SU-DHL-6 (cell line): ENCODE measurements around the gene ZFHX3.

Experiments used
- H2AFZ ChIP-seq: fragments of 200-600 bp; sonication (generic); 2 replicates; pipeline ENCODE4 v1.6.1; 2014; ENCODE audit warnings: low read depth, mild to moderate bottlenecking, moderate library complexity, mixed read lengths, antibody characterized with exemption, low read length; ENCODE audit not compliant: severe bottlenecking
- H3F3A ChIP-seq: fragments of 200-600 bp; shearing (Covaris generic); 2 replicates; pipeline ENCODE4 v1.6.0; 2016; ENCODE audit warnings: antibody characterized with exemption, mild to moderate bottlenecking; ENCODE audit not compliant: insufficient read depth
- H3K27ac ChIP-seq: fragments of 200-600 bp; sonication (generic); 2 replicates; pipeline ENCODE4 v1.5.1; 2016; ENCODE audit warnings: low read depth, mild to moderate bottlenecking, low read length, moderate library complexity, mixed read lengths
- H3K27me3 ChIP-seq: fragments of 200-600 bp; sonication (generic), shearing (Covaris generic); 2 replicates; pipeline ENCODE4 v1.6.0; 2014; ENCODE audit warnings: mild to moderate bottlenecking, low read length
- H3K36me3 ChIP-seq: fragments of 200-600 bp; sonication (generic); 2 replicates; pipeline ENCODE4 v1.6.1; 2014; ENCODE audit warnings: mild to moderate bottlenecking, low read length, mixed read lengths
- H3K4me2 ChIP-seq: fragments of 300-600, 200-600 bp; shearing (Covaris generic), sonication (generic); 2 replicates; pipeline ENCODE4 v1.6.0; 2014; ENCODE audit warnings: low read length, low read depth, mild to moderate bottlenecking; ENCODE audit not compliant: poor library complexity, severe bottlenecking
- H3K4me3 ChIP-seq: fragments of 200-600 bp; sonication (generic); 2 replicates; pipeline ENCODE4 v1.5.1; 2014; ENCODE audit warnings: antibody characterized with exemption, low read length, mild to moderate bottlenecking, mixed read lengths; ENCODE audit not compliant: insufficient read depth, poor library complexity, severe bottlenecking
- H3K79me2 ChIP-seq: fragments of 200-600 bp; sonication (generic); 2 replicates; pipeline ENCODE4 v1.6.1; 2014; ENCODE audit warnings: mild to moderate bottlenecking, low read length, moderate library complexity; ENCODE audit not compliant: insufficient read depth
- H3K9ac ChIP-seq: fragments of 200-600 bp; sonication (generic); 2 replicates; pipeline ENCODE4 v1.7.0; 2014; ENCODE audit warnings: mild to moderate bottlenecking, low read length
- H3K9me2 ChIP-seq: fragments of 200-600 bp; sonication (generic); replicated peaks from 2 replicates; pipeline ENCODE4 v1.6.1; 2014; ENCODE audit warnings: low read length; ENCODE audit not compliant: insufficient read depth
- H3K9me3 ChIP-seq: fragments of 200-600 bp; sonication (generic); 2 replicates; pipeline ENCODE4 v1.6.1; 2014; ENCODE audit warnings: low read length, mixed read lengths; ENCODE audit not compliant: insufficient read depth
- H4K20me1 ChIP-seq: fragments of 200-600 bp; sonication (generic); 2 replicates; pipeline ENCODE4 v1.6.1; 2014; ENCODE audit warnings: low read depth, mild to moderate bottlenecking, antibody characterized with exemption, low read length, moderate library complexity, mixed read lengths
- EZH2phosphoT487 ChIP-seq: fragments of 200-600 bp; sonication (generic), shearing (Covaris generic); conservative IDR thresholded peaks from 2 replicates; pipeline ENCODE4 v1.6.1; 2018; ENCODE audit warnings: mild to moderate bottlenecking, antibody characterized with exemption, low read length, moderate library complexity, mixed read lengths
- TF ChIP-seq, protein P1 (sequence below): fragments of 200-600 bp; sonication (generic); IDR thresholded peaks from one replicate; pipeline ENCODE4 v1.5.1; 2017; ENCODE audit warnings: antibody characterized with exemption, mild to moderate bottlenecking, low read length, moderate library complexity; ENCODE audit not compliant: insufficient read depth, poor library complexity, severe bottlenecking

ZFHX3 gene

GRCh38 chr16:72959301-72959996 lies 88.5 kb downstream of the ZFHX3 start:
- H3K36me3 ChIP-seq = no peaks in the 10 kb centered on the region
- no peaks in the 10 kb centered on the region for H3K9me3 ChIP-seq
- H3F3A ChIP-seq = no peaks in the 10 kb centered on the region
- no peaks in the 10 kb centered on the region for H4K20me1 ChIP-seq
- no peak overlapping the region for H3K4me2 ChIP-seq
- no peak for TF ChIP-seq EZH2phosphoT487
- TF ChIP-seq, protein P1, sequence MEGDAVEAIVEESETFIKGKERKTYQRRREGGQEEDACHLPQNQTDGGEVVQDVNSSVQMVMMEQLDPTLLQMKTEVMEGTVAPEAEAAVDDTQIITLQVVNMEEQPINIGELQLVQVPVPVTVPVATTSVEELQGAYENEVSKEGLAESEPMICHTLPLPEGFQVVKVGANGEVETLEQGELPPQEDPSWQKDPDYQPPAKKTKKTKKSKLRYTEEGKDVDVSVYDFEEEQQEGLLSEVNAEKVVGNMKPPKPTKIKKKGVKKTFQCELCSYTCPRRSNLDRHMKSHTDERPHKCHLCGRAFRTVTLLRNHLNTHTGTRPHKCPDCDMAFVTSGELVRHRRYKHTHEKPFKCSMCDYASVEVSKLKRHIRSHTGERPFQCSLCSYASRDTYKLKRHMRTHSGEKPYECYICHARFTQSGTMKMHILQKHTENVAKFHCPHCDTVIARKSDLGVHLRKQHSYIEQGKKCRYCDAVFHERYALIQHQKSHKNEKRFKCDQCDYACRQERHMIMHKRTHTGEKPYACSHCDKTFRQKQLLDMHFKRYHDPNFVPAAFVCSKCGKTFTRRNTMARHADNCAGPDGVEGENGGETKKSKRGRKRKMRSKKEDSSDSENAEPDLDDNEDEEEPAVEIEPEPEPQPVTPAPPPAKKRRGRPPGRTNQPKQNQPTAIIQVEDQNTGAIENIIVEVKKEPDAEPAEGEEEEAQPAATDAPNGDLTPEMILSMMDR = no peak
- no peaks in the 10 kb centered on the region for H3K9me2 ChIP-seq
- no peaks in the 10 kb centered on the region for H3K27me3 ChIP-seq
- no peak overlapping the region for H3K4me3 ChIP-seq
- no peak overlapping the region for H3K27ac ChIP-seq
- no peak overlapping the region for H3K9ac ChIP-seq
- H3K79me2 ChIP-seq = no peaks in the 10 kb centered on the region
- H2AFZ ChIP-seq = no peak overlapping the region

DNA sequence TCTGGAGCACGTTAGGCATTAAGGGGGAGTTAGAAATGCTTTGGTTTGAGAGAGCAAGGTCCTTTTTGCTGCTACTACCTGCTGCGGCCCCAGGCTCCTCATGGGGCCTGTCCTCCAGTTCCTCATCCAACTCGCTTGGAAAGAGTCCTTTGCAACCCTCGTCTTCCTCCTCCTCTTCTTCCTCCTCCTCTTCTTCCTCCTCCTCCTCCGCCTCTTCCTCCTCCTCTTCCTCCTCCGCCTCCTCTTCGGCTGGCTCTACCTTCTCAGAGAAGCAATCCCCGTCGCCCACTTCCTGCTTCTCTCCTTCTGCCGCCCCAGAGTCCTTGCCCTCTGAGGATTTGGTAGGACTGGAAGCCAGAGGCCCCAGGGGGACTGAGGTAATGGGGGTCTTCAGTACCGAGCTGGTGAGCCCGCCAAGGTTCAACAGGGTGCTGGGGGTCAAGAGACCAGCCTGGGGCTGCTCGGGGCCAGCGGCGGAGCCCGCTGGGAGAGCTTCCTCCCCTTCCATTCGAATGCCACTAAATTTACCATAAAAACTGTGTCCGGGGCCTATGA lies 89.3 kb downstream of the ZFHX3 start:
- Histone ChIP-seq H3K9me2 (no peaks in the 10 kb centered on the region), H3F3A (no peaks in the 10 kb centered on the region), H3K79me2 (no peaks in the 10 kb centered on the region), H3K27ac (no peak overlapping the region), H3K27me3 (no peaks in the 10 kb centered on the region), H4K20me1 (no peaks in the 10 kb centered on the region), H3K36me3 (no peaks in the 10 kb centered on the region), H3K9ac (no peak overlapping the region), H3K4me2 (no peak overlapping the region), H3K4me3 (no peak overlapping the region), H3K9me3 (no peaks in the 10 kb centered on the region), H2AFZ (no peak overlapping the region)
- TF ChIP-seq, protein P1 = no peak
- no peak for TF ChIP-seq EZH2phosphoT487

- H3K9me3 ChIP-seq = no peaks in the 10 kb centered on the region
- TF ChIP-seq, protein P1 = no peak
- TF ChIP-seq EZH2phosphoT487 = no peak
- no peak overlapping the region for H3K4me3 ChIP-seq
- H3K79me2 ChIP-seq = no peaks in the 10 kb centered on the region
- H3K27me3 ChIP-seq = no peaks in the 10 kb centered on the region
- no peak overlapping the region for H3K9ac ChIP-seq
- no peaks in the 10 kb centered on the region for H3F3A ChIP-seq
- no peak overlapping the region for H2AFZ ChIP-seq
- no peaks in the 10 kb centered on the region for H4K20me1 ChIP-seq
- no peaks in the 10 kb centered on the region for H3K9me2 ChIP-seq
- H3K27ac ChIP-seq = no peak overlapping the region
- H3K4me2 ChIP-seq = no peak overlapping the region
- H3K36me3 ChIP-seq = no peaks in the 10 kb centered on the region
These were observed 90.3 kb downstream of the ZFHX3 start for GRCh38 chr16:72957303-72958277.
